Measurements from ENCODE around the gene NASP. TPM values are rescaled to one million over a fixed set of nuclear protein-coding genes. Genes with fewer than 3 reads are reported as not detected.

The NASP gene, protein sequence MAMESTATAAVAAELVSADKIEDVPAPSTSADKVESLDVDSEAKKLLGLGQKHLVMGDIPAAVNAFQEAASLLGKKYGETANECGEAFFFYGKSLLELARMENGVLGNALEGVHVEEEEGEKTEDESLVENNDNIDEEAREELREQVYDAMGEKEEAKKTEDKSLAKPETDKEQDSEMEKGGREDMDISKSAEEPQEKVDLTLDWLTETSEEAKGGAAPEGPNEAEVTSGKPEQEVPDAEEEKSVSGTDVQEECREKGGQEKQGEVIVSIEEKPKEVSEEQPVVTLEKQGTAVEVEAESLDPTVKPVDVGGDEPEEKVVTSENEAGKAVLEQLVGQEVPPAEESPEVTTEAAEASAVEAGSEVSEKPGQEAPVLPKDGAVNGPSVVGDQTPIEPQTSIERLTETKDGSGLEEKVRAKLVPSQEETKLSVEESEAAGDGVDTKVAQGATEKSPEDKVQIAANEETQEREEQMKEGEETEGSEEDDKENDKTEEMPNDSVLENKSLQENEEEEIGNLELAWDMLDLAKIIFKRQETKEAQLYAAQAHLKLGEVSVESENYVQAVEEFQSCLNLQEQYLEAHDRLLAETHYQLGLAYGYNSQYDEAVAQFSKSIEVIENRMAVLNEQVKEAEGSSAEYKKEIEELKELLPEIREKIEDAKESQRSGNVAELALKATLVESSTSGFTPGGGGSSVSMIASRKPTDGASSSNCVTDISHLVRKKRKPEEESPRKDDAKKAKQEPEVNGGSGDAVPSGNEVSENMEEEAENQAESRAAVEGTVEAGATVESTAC
- 205 and 261 TPM in 2 replicates for total RNA-seq (2014; rRNA removed; shearing (Covaris generic))

DNA sequence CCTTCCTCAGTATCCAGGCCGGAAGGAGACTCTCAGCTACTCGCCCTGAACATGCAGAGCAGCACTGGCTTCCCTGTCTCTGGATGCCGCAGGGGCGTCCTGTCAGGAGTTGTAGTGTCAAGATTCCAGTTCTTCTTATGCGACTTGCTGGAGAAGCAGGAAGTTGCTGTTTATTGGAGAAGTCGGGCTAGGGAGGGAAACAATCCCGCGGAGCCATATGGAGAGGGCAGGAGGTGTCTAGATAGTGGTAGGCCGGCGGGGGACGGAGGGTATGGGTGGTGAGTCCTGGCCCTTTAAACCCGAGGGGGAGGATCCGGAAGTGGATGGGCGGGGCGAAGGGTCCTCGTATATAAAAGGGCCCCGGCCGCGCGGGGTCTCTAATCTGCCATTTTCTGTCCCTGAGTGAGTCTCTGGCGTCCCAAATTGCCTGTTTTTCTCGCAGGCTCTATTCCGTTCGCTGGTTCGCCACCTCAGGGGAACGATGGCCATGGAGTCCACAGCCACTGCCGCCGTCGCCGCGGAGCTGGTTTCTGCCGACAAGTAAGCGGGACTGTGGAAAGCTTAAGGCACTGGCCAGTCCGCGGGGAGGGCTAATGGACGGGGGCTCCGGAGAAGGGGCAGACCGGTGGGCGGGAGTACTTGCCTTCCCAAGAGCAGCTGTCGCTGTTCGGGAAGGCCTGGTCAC is at the start of gene NASP:
Gene NASP, plus strand, starts transcription at position 376 of the 685 bp plus-strand sequence. Its CDS starts 106 bp downstream, at position 482.
- peak; percentile 94 for DNase-seq
- Histone ChIP-seq H3K4me3 (ENCODE audit: insufficient read depth, low read depth, low read length) (peak within 1 kb of the TSS; percentile 100), H3K27me3 (ENCODE audit: control insufficient read depth, insufficient read depth, low read length) (no peaks in the 10 kb centered on the region), H3K36me3 (replicated peaks; ENCODE audit: control insufficient read depth, insufficient read depth, low read length) (peaks cover 3% of the 10 kb centered on the region)

GRCh38 chr1:45535988-45536766 is 47.7 kb upstream of the NASP start:
- DNase-seq = no peak
- no peak overlapping the region for H3K4me3 ChIP-seq (ENCODE audit: insufficient read depth, low read depth, low read length)

DNA sequence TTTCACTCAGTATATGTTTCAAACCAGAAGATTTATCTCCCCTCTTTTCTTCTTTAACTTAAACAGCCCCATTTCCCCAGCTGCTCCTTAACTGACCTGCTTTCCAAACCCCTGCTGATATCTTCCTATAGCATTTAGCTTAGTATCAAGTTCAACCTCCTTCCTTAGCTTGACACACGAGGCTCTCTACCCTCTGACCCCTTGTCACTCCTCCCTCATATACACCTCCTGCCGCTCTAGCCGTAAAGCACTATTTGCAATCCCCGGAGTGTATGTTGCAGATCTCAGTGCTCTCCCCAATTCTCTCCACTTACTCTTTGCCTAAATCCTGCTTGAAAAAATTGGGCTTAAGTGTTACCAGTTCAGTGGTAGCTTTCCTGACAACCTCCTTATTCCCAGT is 47.0 kb upstream of the NASP start:
- DNase-seq = peak; percentile 36
- no peaks in the 10 kb centered on the region for H3K27me3 ChIP-seq (ENCODE audit: control insufficient read depth, insufficient read depth, low read length)
- H3K4me3 ChIP-seq (ENCODE audit: insufficient read depth, low read depth, low read length) = no peak overlapping the region
- H3K36me3 ChIP-seq (replicated peaks; ENCODE audit: control insufficient read depth, insufficient read depth, low read length) = no peaks in the 10 kb centered on the region

More at GRCh38 chr1:45535988-45536766, 47.7 kb upstream of the NASP start:
- Histone ChIP-seq H3K27me3 (ENCODE audit: control insufficient read depth, insufficient read depth, low read length) (no peaks in the 10 kb centered on the region), H3K36me3 (replicated peaks; ENCODE audit: control insufficient read depth, insufficient read depth, low read length) (no peaks in the 10 kb centered on the region)

- DNase-seq = no peak
- no peak overlapping the region for H3K4me3 ChIP-seq (ENCODE audit: insufficient read depth, low read depth, low read length)
- H3K36me3 ChIP-seq (replicated peaks; ENCODE audit: control insufficient read depth, insufficient read depth, low read length) = no peaks in the 10 kb centered on the region
- H3K27me3 ChIP-seq (ENCODE audit: control insufficient read depth, insufficient read depth, low read length) = no peaks in the 10 kb centered on the region
These were observed 42.6 kb upstream of the NASP start for GRCh38 chr1:45541193-45541592.

DNA sequence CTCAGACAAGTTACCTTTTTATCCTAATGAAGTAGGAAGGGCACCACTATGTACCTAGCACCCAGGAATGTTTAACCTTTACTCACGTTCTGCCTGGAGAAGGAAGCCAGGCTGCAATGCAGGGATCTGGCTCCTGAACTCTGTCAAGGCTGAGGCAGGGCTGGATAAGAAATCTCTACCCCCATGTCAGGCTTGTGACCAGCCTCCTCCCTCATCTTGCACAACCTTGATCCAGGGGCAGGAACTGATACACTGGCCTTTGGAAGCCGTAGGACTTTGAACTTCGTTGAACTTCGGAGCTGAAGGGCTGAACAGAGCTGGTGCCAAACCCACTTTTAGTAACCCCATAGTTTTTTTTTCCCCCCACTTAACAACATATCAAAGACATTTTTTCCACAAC is 41.2 kb upstream of the NASP start:
- Histone ChIP-seq H3K27me3 (ENCODE audit: control insufficient read depth, insufficient read depth, low read length) (no peaks in the 10 kb centered on the region), H3K4me3 (ENCODE audit: insufficient read depth, low read depth, low read length) (no peak overlapping the region), H3K36me3 (replicated peaks; ENCODE audit: control insufficient read depth, insufficient read depth, low read length) (no peaks in the 10 kb centered on the region)
- no peak for DNase-seq

GRCh38 chr1:45543581-45544417 is 40.0 kb upstream of the NASP start:
- H3K27me3 ChIP-seq (ENCODE audit: control insufficient read depth, insufficient read depth, low read length) = no peaks in the 10 kb centered on the region
- no peak overlapping the region for H3K4me3 ChIP-seq (ENCODE audit: insufficient read depth, low read depth, low read length)
- DNase-seq = peak; percentile 35
- no peaks in the 10 kb centered on the region for H3K36me3 ChIP-seq (replicated peaks; ENCODE audit: control insufficient read depth, insufficient read depth, low read length)

- Histone ChIP-seq H3K4me3 (ENCODE audit: insufficient read depth, low read depth, low read length) (no peak overlapping the region), H3K36me3 (replicated peaks; ENCODE audit: control insufficient read depth, insufficient read depth, low read length) (no peaks in the 10 kb centered on the region), H3K27me3 (ENCODE audit: control insufficient read depth, insufficient read depth, low read length) (no peaks in the 10 kb centered on the region)
- DNase-seq = no peak
These were observed 39.3 kb upstream of the NASP start for GRCh38 chr1:45544530-45544929.

GRCh38 chr1:45545019-45545493 is 38.8 kb upstream of the NASP start:
- no peaks in the 10 kb centered on the region for H3K36me3 ChIP-seq (replicated peaks; ENCODE audit: control insufficient read depth, insufficient read depth, low read length)
- no peak overlapping the region for H3K4me3 ChIP-seq (ENCODE audit: insufficient read depth, low read depth, low read length)
- no peak for DNase-seq
- no peaks in the 10 kb centered on the region for H3K27me3 ChIP-seq (ENCODE audit: control insufficient read depth, insufficient read depth, low read length)

- no peaks in the 10 kb centered on the region for H3K27me3 ChIP-seq (ENCODE audit: control insufficient read depth, insufficient read depth, low read length)
- H3K4me3 ChIP-seq (ENCODE audit: insufficient read depth, low read depth, low read length) = no peak overlapping the region
- H3K36me3 ChIP-seq (replicated peaks; ENCODE audit: control insufficient read depth, insufficient read depth, low read length) = no peaks in the 10 kb centered on the region
- DNase-seq = no peak
These were observed 38.1 kb upstream of the NASP start for GRCh38 chr1:45545553-45546310.

- peak; percentile 92 for DNase-seq
- no peaks in the 10 kb centered on the region for H3K27me3 ChIP-seq (ENCODE audit: control insufficient read depth, insufficient read depth, low read length)
These were observed 33.2 kb upstream of the NASP start, which contains the start of gene AKR1A1 for GRCh38 chr1:45550401-45551351. TSS of gene AKR1A1 (plus strand) at chr1:45550826. CDS start at chr1:45561795, 10,969 bp downstream.

GRCh38 chr1:45551684-45552083 is 32.2 kb upstream of the NASP start:
- Histone ChIP-seq H3K4me3 (ENCODE audit: insufficient read depth, low read depth, low read length) (peak overlapping the region; percentile 94), H3K27me3 (ENCODE audit: control insufficient read depth, insufficient read depth, low read length) (no peaks in the 10 kb centered on the region), H3K36me3 (replicated peaks; ENCODE audit: control insufficient read depth, insufficient read depth, low read length) (peaks cover 14% of the 10 kb centered on the region)
- peak; percentile 15 for DNase-seq

More at GRCh38 chr1:45550401-45551351, 33.2 kb upstream of the NASP start, which contains the start of gene AKR1A1:
- peaks cover 10% of the 10 kb centered on the region for H3K36me3 ChIP-seq (replicated peaks; ENCODE audit: control insufficient read depth, insufficient read depth, low read length)
- peak within 1 kb of the TSS; percentile 94 for H3K4me3 ChIP-seq (ENCODE audit: insufficient read depth, low read depth, low read length)

- Histone ChIP-seq H3K27me3 (ENCODE audit: control insufficient read depth, insufficient read depth, low read length) (no peaks in the 10 kb centered on the region), H3K36me3 (replicated peaks; ENCODE audit: control insufficient read depth, insufficient read depth, low read length) (peaks cover 14% of the 10 kb centered on the region), H3K4me3 (ENCODE audit: insufficient read depth, low read depth, low read length) (no peak overlapping the region)
- DNase-seq = peak; percentile 7
These were observed 31.5 kb upstream of the NASP start for GRCh38 chr1:45552331-45552730.
